GM19240 (cell line): ENCODE results near the gene CEP76.
A peak's percentile ranks its signal among the peaks of the same experiment; 100 is the strongest.

ENCODE experiments used
- DNase-seq: peaks from one replicate; pipeline ENCODE4 v3.0.0; 2011; ENCODE audit warnings: low spot score; ENCODE audit not compliant: insufficient read length

CEP76 gene

GRCh38 chr18:12702221-12703095, at the start of gene CEP76, which contains the start of gene PSMG2:
Gene CEP76, minus strand, starts transcription at chr18:12702723. Its CDS starts 175 bp downstream, at chr18:12702548.
Gene PSMG2, plus strand, starts transcription at chr18:12703042. Its CDS starts 66 bp downstream, at chr18:12703108.
- DNase-seq: peak; percentile 79

GRCh38 chr18:12751891-12752290, 49.4 kb upstream of the CEP76 start:
- no peak for DNase-seq

- DNase-seq: no peak
Observed at GRCh38 chr18:12751503-12751884, 49.0 kb upstream of the CEP76 start.

- no peak for DNase-seq
Observed at GRCh38 chr18:12750715-12751502, 48.4 kb upstream of the CEP76 start.

GRCh38 chr18:12750076-12750714, 47.7 kb upstream of the CEP76 start:
- DNase-seq: no peak

- DNase-seq: no peak
Observed at GRCh38 chr18:12749121-12749520, 46.6 kb upstream of the CEP76 start.

- DNase-seq: no peak
Observed at GRCh38 chr18:12748671-12749070, 46.1 kb upstream of the CEP76 start.

GRCh38 chr18:12747530-12748315, 45.2 kb upstream of the CEP76 start:
- no peak for DNase-seq

GRCh38 chr18:12745095-12745795, 42.7 kb upstream of the CEP76 start:
- no peak for DNase-seq

- DNase-seq: peak; percentile 21
Observed at GRCh38 chr18:12744103-12744502, 41.6 kb upstream of the CEP76 start.

- DNase-seq: no peak
Observed at GRCh38 chr18:12742453-12742852, 39.9 kb upstream of the CEP76 start.

GRCh38 chr18:12741351-12741750, 38.8 kb upstream of the CEP76 start:
- DNase-seq: no peak

- no peak for DNase-seq
Observed at GRCh38 chr18:12737243-12737902, 34.9 kb upstream of the CEP76 start.

- DNase-seq: peak; percentile 40
Observed at GRCh38 chr18:12726774-12727550, 24.4 kb upstream of the CEP76 start.

- DNase-seq: no peak
Observed at GRCh38 chr18:12726331-12726730, 23.8 kb upstream of the CEP76 start.

GRCh38 chr18:12722731-12723130, 20.2 kb upstream of the CEP76 start:
- no peak for DNase-seq

- DNase-seq: no peak
Observed at GRCh38 chr18:12721495-12722275, 19.2 kb upstream of the CEP76 start.

- DNase-seq: no peak
Observed at GRCh38 chr18:12711446-12711845, 8.9 kb upstream of the CEP76 start.
